ENCODE data around the gene LMO7. TPM values are rescaled to one million over a fixed set of nuclear protein-coding genes. Genes with fewer than 3 reads are reported as not detected.

Gene LMO7
- total RNA-seq, 1 experiment from 2014 or later, result 11.8 TPM

- Histone ChIP-seq H3K27me3 (ENCODE audit: control insufficient read depth, insufficient read depth, low read length) (no peaks in the 10 kb centered on the region), H3K4me3 (ENCODE audit: low read depth in 2 of 2, low read length in 2 of 2) (no peak overlapping the region), H3K36me3 (ENCODE audit: control insufficient read depth, insufficient read depth, low read length) (no peaks in the 10 kb centered on the region), H3K27ac (ENCODE audit: low read length) (no peak overlapping the region), H3K4me1 (ENCODE audit: control insufficient read depth, insufficient read depth, low read length) (no peaks in the 10 kb centered on the region; the same call in 1 of the 2 replicates), H3K9me3 (ENCODE audit: control insufficient read depth, insufficient read depth, low read depth, low read length) (no peaks in the 10 kb centered on the region)
- ChIA-PET CTCF (no interaction called here), POLR2A (no interaction called here)
- ATAC-seq (no peak), DNase-seq (ENCODE audit: low read depth, low spot score) (no peak)
- TF ChIP-seq CTCF (IDR thresholded peaks at IDR 0.05) (no peak), TCF7L2 (IDR thresholded peaks at IDR 0.05; ENCODE audit: low read depth, low read length) (no peak), REST (IDR thresholded peaks at IDR 0.05; ENCODE audit: insufficient read depth in 1 of 2, low read depth in 2 of 2, low read length in 1 of 2) (no peak), POLR2AphosphoS5 (IDR thresholded peaks at IDR 0.05; ENCODE audit: low read depth, low read length) (no peak)
- intact Hi-C loops (cut with micrococcal nuclease; ENCODE audit: unreplicated experiment), result no loop called here
- in situ Hi-C loops (cut with HindIII; ENCODE audit: low pct_unique_long_range_greater_than_20kb, low sequenced_read_pairs), result no loop called here
- no TSS peak for BruUV-seq (replicated peaks)
Measured at GRCh38 chr13:75643182-75643581, 7.1 kb downstream of the LMO7 start.

- intact Hi-C loops (cut with micrococcal nuclease; ENCODE audit: unreplicated experiment), result no loop called here
- Histone ChIP-seq H3K4me1 (ENCODE audit: control insufficient read depth, insufficient read depth, low read length) (no peaks in the 10 kb centered on the region; the same call in 1 of the 2 replicates), H3K4me3 (ENCODE audit: low read depth in 2 of 2, low read length in 2 of 2) (no peak overlapping the region), H3K27ac (ENCODE audit: low read length) (no peak overlapping the region), H3K9me3 (ENCODE audit: control insufficient read depth, insufficient read depth, low read depth, low read length) (no peaks in the 10 kb centered on the region), H3K36me3 (ENCODE audit: control insufficient read depth, insufficient read depth, low read length) (no peaks in the 10 kb centered on the region), H3K27me3 (ENCODE audit: control insufficient read depth, insufficient read depth, low read length) (no peaks in the 10 kb centered on the region)
- ChIA-PET CTCF (no interaction called here), POLR2A (no interaction called here)
- no peak for TF ChIP-seq REST (IDR thresholded peaks at IDR 0.05; ENCODE audit: insufficient read depth in 1 of 2, low read depth in 2 of 2, low read length in 1 of 2)
- in situ Hi-C loops (cut with HindIII; ENCODE audit: low pct_unique_long_range_greater_than_20kb, low sequenced_read_pairs), result no loop called here
- no peak for ATAC-seq
- DNase-seq (ENCODE audit: low read depth, low spot score), result no peak
- BruUV-seq (replicated peaks), result no TSS peak
Measured at GRCh38 chr13:75643693-75644092, 7.6 kb downstream of the LMO7 start.

All from Panc1 (cell line).